ENCODE measurements around the gene SNX21.
"Not testable (repeated sequence)": the region's sequence is repeated elsewhere in the genome, so short reads cannot be mapped to it uniquely, and the experiment has no call there.

Gene SNX21

GRCh38 chr20:45863543-45864470 lies 30.2 kb downstream of the SNX21 start:
- H3K36me3 ChIP-seq (ENCODE audit: control insufficient read depth, insufficient read depth, low read length), result no peaks in the 10 kb centered on the region
- DNase-seq (ENCODE audit: low read depth, low spot score), result no peak
- no peak overlapping the region for H3K27ac ChIP-seq (ENCODE audit: low read length)
- H3K27me3 ChIP-seq (ENCODE audit: control insufficient read depth, insufficient read depth, low read length), result no peaks in the 10 kb centered on the region
- no peaks in the 10 kb centered on the region for H3K4me1 ChIP-seq (ENCODE audit: control insufficient read depth, insufficient read depth, low read length)
- no peaks in the 10 kb centered on the region for H3K9me3 ChIP-seq (ENCODE audit: control insufficient read depth, insufficient read depth, low read length)
- H3K4me3 ChIP-seq (ENCODE audit: low read length), result no peak overlapping the region
- WGBS (ENCODE audit: insufficient coverage, insufficient read length), result no CpG with 5 or more reads among the region's 7 CpGs

- Histone ChIP-seq H3K27me3 (ENCODE audit: control insufficient read depth, insufficient read depth, low read length) (no peaks in the 10 kb centered on the region), H3K36me3 (ENCODE audit: control insufficient read depth, insufficient read depth, low read length) (no peaks in the 10 kb centered on the region), H3K4me3 (ENCODE audit: low read length) (no peak overlapping the region), H3K4me1 (ENCODE audit: control insufficient read depth, insufficient read depth, low read length) (no peaks in the 10 kb centered on the region), H3K9me3 (ENCODE audit: control insufficient read depth, insufficient read depth, low read length) (no peaks in the 10 kb centered on the region), H3K27ac (ENCODE audit: low read length) (no peak overlapping the region)
- no CpG with 5 or more reads among the region's 5 CpGs for WGBS (ENCODE audit: insufficient coverage, insufficient read length)
- no peak for DNase-seq (ENCODE audit: low read depth, low spot score)
Observed at GRCh38 chr20:45866454-45866853, 32.9 kb downstream of the SNX21 start.

GRCh38 chr20:45867136-45867818 lies 33.7 kb downstream of the SNX21 start:
- H3K27ac ChIP-seq (ENCODE audit: low read length), result no peak overlapping the region
- H3K9me3 ChIP-seq (ENCODE audit: control insufficient read depth, insufficient read depth, low read length), result no peaks in the 10 kb centered on the region
- DNase-seq (ENCODE audit: low read depth, low spot score), result no peak
- H3K4me1 ChIP-seq (ENCODE audit: control insufficient read depth, insufficient read depth, low read length), result no peaks in the 10 kb centered on the region
- no peaks in the 10 kb centered on the region for H3K27me3 ChIP-seq (ENCODE audit: control insufficient read depth, insufficient read depth, low read length)
- no peaks in the 10 kb centered on the region for H3K36me3 ChIP-seq (ENCODE audit: control insufficient read depth, insufficient read depth, low read length)
- WGBS (ENCODE audit: insufficient coverage, insufficient read length), result no CpG with 5 or more reads among the region's 6 CpGs
- H3K4me3 ChIP-seq (ENCODE audit: low read length), result no peak overlapping the region

GRCh38 chr20:45867819-45868176 lies 34.2 kb downstream of the SNX21 start:
- H3K9me3 ChIP-seq (ENCODE audit: control insufficient read depth, insufficient read depth, low read length), result no peaks in the 10 kb centered on the region
- H3K4me3 ChIP-seq (ENCODE audit: low read length), result no peak overlapping the region
- no peaks in the 10 kb centered on the region for H3K36me3 ChIP-seq (ENCODE audit: control insufficient read depth, insufficient read depth, low read length)
- no peak for DNase-seq (ENCODE audit: low read depth, low spot score)
- H3K4me1 ChIP-seq (ENCODE audit: control insufficient read depth, insufficient read depth, low read length), result no peaks in the 10 kb centered on the region
- H3K27ac ChIP-seq (ENCODE audit: low read length), result no peak overlapping the region
- H3K27me3 ChIP-seq (ENCODE audit: control insufficient read depth, insufficient read depth, low read length), result no peaks in the 10 kb centered on the region

- no peaks in the 10 kb centered on the region for H3K27me3 ChIP-seq (ENCODE audit: control insufficient read depth, insufficient read depth, low read length)
- no peaks in the 10 kb centered on the region for H3K9me3 ChIP-seq (ENCODE audit: control insufficient read depth, insufficient read depth, low read length)
- DNase-seq (ENCODE audit: low read depth, low spot score), result no peak
- no CpG with 5 or more reads among the region's 4 CpGs for WGBS (ENCODE audit: insufficient coverage, insufficient read length)
- no peak overlapping the region for H3K27ac ChIP-seq (ENCODE audit: low read length)
- H3K4me3 ChIP-seq (ENCODE audit: low read length), result no peak overlapping the region
- no peaks in the 10 kb centered on the region for H3K36me3 ChIP-seq (ENCODE audit: control insufficient read depth, insufficient read depth, low read length)
- no peaks in the 10 kb centered on the region for H3K4me1 ChIP-seq (ENCODE audit: control insufficient read depth, insufficient read depth, low read length)
Observed at GRCh38 chr20:45872626-45873025, 39.0 kb downstream of the SNX21 start.

GRCh38 chr20:45873409-45874103 lies 40.0 kb downstream of the SNX21 start:
- Histone ChIP-seq H3K9me3 (ENCODE audit: control insufficient read depth, insufficient read depth, low read length) (no peaks in the 10 kb centered on the region), H3K4me3 (ENCODE audit: low read length) (no peak overlapping the region), H3K36me3 (ENCODE audit: control insufficient read depth, insufficient read depth, low read length) (0 out of 2 replicates have a peak, but pooled peaks cover 3% of the 10 kb centered on the region), H3K27ac (ENCODE audit: low read length) (no peak overlapping the region), H3K27me3 (ENCODE audit: control insufficient read depth, insufficient read depth, low read length) (no peaks in the 10 kb centered on the region), H3K4me1 (ENCODE audit: control insufficient read depth, insufficient read depth, low read length) (no peaks in the 10 kb centered on the region)
- DNase-seq (ENCODE audit: low read depth, low spot score), result no peak
- WGBS (ENCODE audit: insufficient coverage, insufficient read length), result no CpG with 5 or more reads among the region's 1 CpG

GRCh38 chr20:45874104-45874481 lies 40.5 kb downstream of the SNX21 start:
- not testable (repeated sequence) for DNase-seq (ENCODE audit: low read depth, low spot score); H3K4me1 ChIP-seq (ENCODE audit: control insufficient read depth, insufficient read depth, low read length); H3K9me3 ChIP-seq (ENCODE audit: control insufficient read depth, insufficient read depth, low read length); H3K36me3 ChIP-seq (ENCODE audit: control insufficient read depth, insufficient read depth, low read length); H3K4me3 ChIP-seq (ENCODE audit: low read length); H3K27me3 ChIP-seq (ENCODE audit: control insufficient read depth, insufficient read depth, low read length); H3K27ac ChIP-seq (ENCODE audit: low read length)
- no CpG with 5 or more reads among the region's 10 CpGs for WGBS (ENCODE audit: insufficient coverage, insufficient read length)

GRCh38 chr20:45874576-45874975 lies 41.0 kb downstream of the SNX21 start:
- 0 out of 2 replicates have a peak, but pooled peaks cover 3% of the 10 kb centered on the region for H3K36me3 ChIP-seq (ENCODE audit: control insufficient read depth, insufficient read depth, low read length)
- no peak overlapping the region for H3K27ac ChIP-seq (ENCODE audit: low read length)
- no peaks in the 10 kb centered on the region for H3K4me1 ChIP-seq (ENCODE audit: control insufficient read depth, insufficient read depth, low read length)
- no peak overlapping the region for H3K4me3 ChIP-seq (ENCODE audit: low read length)
- DNase-seq (ENCODE audit: low read depth, low spot score), result no peak
- WGBS (ENCODE audit: insufficient coverage, insufficient read length), result no CpG with 5 or more reads among the region's 4 CpGs
- no peaks in the 10 kb centered on the region for H3K9me3 ChIP-seq (ENCODE audit: control insufficient read depth, insufficient read depth, low read length)
- no peaks in the 10 kb centered on the region for H3K27me3 ChIP-seq (ENCODE audit: control insufficient read depth, insufficient read depth, low read length)

GRCh38 chr20:45878076-45878761 lies 44.6 kb downstream of the SNX21 start:
- Histone ChIP-seq H3K9me3 (ENCODE audit: control insufficient read depth, insufficient read depth, low read length) (no peaks in the 10 kb centered on the region), H3K4me1 (ENCODE audit: control insufficient read depth, insufficient read depth, low read length) (no peaks in the 10 kb centered on the region), H3K4me3 (ENCODE audit: low read length) (no peak overlapping the region), H3K27ac (ENCODE audit: low read length) (no peak overlapping the region), H3K27me3 (ENCODE audit: control insufficient read depth, insufficient read depth, low read length) (no peaks in the 10 kb centered on the region), H3K36me3 (ENCODE audit: control insufficient read depth, insufficient read depth, low read length) (peaks cover 6% of the 10 kb centered on the region; the same call in 1 of the 2 replicates)
- WGBS (ENCODE audit: insufficient coverage, insufficient read length), result no CpG with 5 or more reads among the region's 13 CpGs
- no peak for DNase-seq (ENCODE audit: low read depth, low spot score)
